ENCODE data around the gene LILRA5. TPM values are rescaled to one million over a fixed set of nuclear protein-coding genes. Genes with fewer than 3 reads are reported as not detected.
A peak's percentile ranks its signal among the peaks of the same experiment; 100 is the strongest.

The LILRA5 gene
- total and polyA plus RNA-seq, 10 donors, result 16.3 to 262 (median 75.9) TPM

- intact Hi-C loops (cut with DNase I; ENCODE audit: low total_unique reads), result loop anchor here (2.0 kb wide), 1 partner anchor 65 kb away; no protein-coding TSS in a partner anchor
Measured at GRCh38 chr19:54325631-54326030, 12.7 kb upstream of the LILRA5 start.

GRCh38 chr19:54325194-54325621 lies 12.2 kb upstream of the LILRA5 start:
- Histone ChIP-seq H3K4me3 (no peak overlapping the region), H3K9me3 (no peaks in the 10 kb centered on the region), H3K4me1 (peaks cover 0 to 42% (median 24%) of the 10 kb centered on the region in 6 donors), H3K27me3 (replicated peaks in 1 of 7) (peaks cover 0 to 6% (median 0%) of the 10 kb centered on the region in 7 donors), H3K27ac (peak overlapping the region in 4 of 8 donors; percentile 5 to 53 (median 25)), H3K36me3 (no peaks in the 10 kb centered on the region)
- DNase-seq, result no peak
- no peak for TF ChIP-seq POLR2A (IDR thresholded peaks at IDR 0.05)
- peak; percentile 52 to 90 (median 82) for TF ChIP-seq CTCF (IDR thresholded peaks at IDR 0.05 in 8 of 11, conservative IDR thresholded peaks at IDR 0.05 in 3 of 11)
- intact Hi-C loops (cut with DNase I; ENCODE audit: low total_unique reads), result loop anchor here (2.0 kb wide), 1 partner anchor 66 kb away; no protein-coding TSS in a partner anchor
- 5 to 11% (median 7%) methylated on average over 4 of the region's 4 CpGs for WGBS, 5 donors

More at GRCh38 chr19:54325631-54326030, 12.7 kb upstream of the LILRA5 start:
- H3K36me3 ChIP-seq, result no peaks in the 10 kb centered on the region
- DNase-seq, result no peak
- no peak overlapping the region for H3K4me3 ChIP-seq
- TF ChIP-seq POLR2AphosphoS5 (IDR thresholded peaks at IDR 0.05) (no peak), CTCF (IDR thresholded peaks at IDR 0.05 in 8 of 11, conservative IDR thresholded peaks at IDR 0.05 in 3 of 11) (no peak), POLR2A (IDR thresholded peaks at IDR 0.05) (no peak)
- H3K27ac ChIP-seq, result peak overlapping the region in 4 of 8 donors; percentile 5 to 53 (median 25)
- H3K9me3 ChIP-seq, result no peaks in the 10 kb centered on the region
- peaks cover 0 to 42% (median 24%) of the 10 kb centered on the region in 6 donors for H3K4me1 ChIP-seq
- WGBS, 5 donors, result 69 to 75% (median 71%) methylated on average over 5 of the region's 5 CpGs
- H3K27me3 ChIP-seq (replicated peaks in 1 of 7), result peaks cover 0 to 6% (median 0%) of the 10 kb centered on the region in 7 donors

- H3K4me1 ChIP-seq, result peaks cover 2 to 53% (median 28%) of the 10 kb centered on the region in 6 donors
- WGBS, 5 donors, result 39 to 63% (median 56%) methylated on average over 3 of the region's 3 CpGs
- H3K9me3 ChIP-seq, result no peaks in the 10 kb centered on the region
Measured at GRCh38 chr19:54324071-54324470, 11.1 kb upstream of the LILRA5 start.

More at GRCh38 chr19:54324071-54324470, 11.1 kb upstream of the LILRA5 start:
- peaks cover 0 to 6% (median 0%) of the 10 kb centered on the region in 7 donors for H3K27me3 ChIP-seq (replicated peaks in 1 of 7)
- intact Hi-C loops (cut with DNase I; ENCODE audit: low total_unique reads), result loop anchor here (2.0 kb wide), 1 partner anchor 67 kb away; no protein-coding TSS in a partner anchor
- no peak overlapping the region for H3K27ac ChIP-seq
- no peak for DNase-seq
- no peak for TF ChIP-seq POLR2A (IDR thresholded peaks at IDR 0.05)
- TF ChIP-seq CTCF (IDR thresholded peaks at IDR 0.05 in 8 of 11, conservative IDR thresholded peaks at IDR 0.05 in 3 of 11), result no peak
- TF ChIP-seq POLR2AphosphoS5 (IDR thresholded peaks at IDR 0.05), result no peak
- H3K36me3 ChIP-seq, result no peaks in the 10 kb centered on the region
- no peak overlapping the region for H3K4me3 ChIP-seq
